Activated CD8-positive, alpha-beta memory T cell treated with anti-CD3 and anti-CD28 coated beads, Interleukin-2, amount 50 U/mL, for 1 hour (primary cell): ENCODE data around the gene DUSP18.
"Not testable (repeated sequence)": the region's sequence is repeated elsewhere in the genome, so short reads cannot be mapped to it uniquely, and the experiment has no call there.

ENCODE experiments used
- DNase-seq: peaks from one replicate; pipeline ENCODE4 v3.0.0-alpha.2; 2020; ENCODE audit errors: extremely low read depth

Gene DUSP18

GRCh38 chr22:30640839-30641430 is 26.7 kb downstream of the DUSP18 start:
- no peak for DNase-seq

- no peak for DNase-seq
Observed at GRCh38 chr22:30640361-30640760, 27.3 kb downstream of the DUSP18 start.

- no peak for DNase-seq
Observed at GRCh38 chr22:30637701-30638114, 30.0 kb downstream of the DUSP18 start.

GRCh38 chr22:30636226-30637077 is 31.2 kb downstream of the DUSP18 start:
- DNase-seq, result no peak

- peak; percentile 85 for DNase-seq
Observed at GRCh38 chr22:30635273-30636225, 32.1 kb downstream of the DUSP18 start, which contains the start of gene SLC35E4. SLC35E4 (plus strand) TSS chr22:30635781; CDS start chr22:30636451, 670 bp downstream.

GRCh38 chr22:30634471-30635233 is 33.0 kb downstream of the DUSP18 start:
- peak; percentile 76 for DNase-seq

GRCh38 chr22:30631469-30631868 is 36.2 kb downstream of the DUSP18 start:
- not testable (repeated sequence) for DNase-seq

- DNase-seq, result no peak
Observed at GRCh38 chr22:30628491-30628890, 39.2 kb downstream of the DUSP18 start.

GRCh38 chr22:30627471-30627870 is 40.2 kb downstream of the DUSP18 start:
- DNase-seq, result no peak

- no peak for DNase-seq
Observed at GRCh38 chr22:30626413-30626812, 41.3 kb downstream of the DUSP18 start.

- not testable (repeated sequence) for DNase-seq
Observed at GRCh38 chr22:30619909-30620308, 47.8 kb downstream of the DUSP18 start.

- no peak for DNase-seq
Observed at GRCh38 chr22:30617819-30618218, 49.9 kb downstream of the DUSP18 start.

- no peak for DNase-seq
Observed at GRCh38 chr22:30615543-30615954, 52.1 kb downstream of the DUSP18 start.

GRCh38 chr22:30614879-30615278 is 52.8 kb downstream of the DUSP18 start:
- DNase-seq, result no peak

GRCh38 chr22:30614268-30614667 is 53.4 kb downstream of the DUSP18 start:
- no peak for DNase-seq

- DNase-seq, result no peak
Observed at GRCh38 chr22:30612789-30613188, 54.9 kb downstream of the DUSP18 start.
